Chondrocyte (in vitro differentiated cells): ENCODE data around the gene FRMD6. TPM values are rescaled to one million over a fixed set of nuclear protein-coding genes. Genes with fewer than 3 reads are reported as not detected.
A peak's percentile ranks its signal among the peaks of the same experiment; 100 is the strongest.

ENCODE experiments used
- DNase-seq: peaks from one replicate; pipeline ENCODE4 v3.0.0; 2021; ENCODE audit warnings: mixed read lengths, low spot score
- H3K27ac Mint-ChIP-seq: one replicate; pipeline ENCODE4 v1.8.0; 2021; ENCODE audit warnings: mild to moderate bottlenecking, moderate library complexity, mixed read lengths; ENCODE audit not compliant: unreplicated experiment
- H3K27me3 Mint-ChIP-seq: 2 replicates; pipeline ENCODE4 v1.8.0; 2021; ENCODE audit warnings: low read depth, mixed read lengths
- H3K36me3 Mint-ChIP-seq: 2 replicates; pipeline ENCODE4 v1.8.0; 2021; ENCODE audit warnings: low read depth, mixed read lengths
- H3K4me1 Mint-ChIP-seq: 2 replicates; pipeline ENCODE4 v1.8.0; 2021; ENCODE audit warnings: low read depth, mild to moderate bottlenecking, mixed read lengths
- H3K4me3 Mint-ChIP-seq: one replicate; pipeline ENCODE4 v1.8.0; 2021; ENCODE audit warnings: mild to moderate bottlenecking, moderate library complexity, mixed read lengths; ENCODE audit not compliant: unreplicated experiment
- H3K9me3 Mint-ChIP-seq: 2 replicates; pipeline ENCODE4 v1.8.0; 2021; ENCODE audit warnings: low read depth, mixed read lengths
- total RNA-seq: library from RNA; stranded (reverse); gene quantifications from 3 replicates; pipeline ENCODE4 v1.2.1, GENCODE V29; 2021
- TF ChIP-seq, protein P1 (sequence below): fragments of 200-600 bp; sonication (generic); IDR thresholded peaks from 2 replicates; pipeline ENCODE4 v1.5.0; 2021; ENCODE audit warnings: antibody characterized with exemption, mild to moderate bottlenecking, moderate library complexity

Gene FRMD6
- total RNA-seq, 1 donor from 2014 or later = 135 TPM

DNA sequence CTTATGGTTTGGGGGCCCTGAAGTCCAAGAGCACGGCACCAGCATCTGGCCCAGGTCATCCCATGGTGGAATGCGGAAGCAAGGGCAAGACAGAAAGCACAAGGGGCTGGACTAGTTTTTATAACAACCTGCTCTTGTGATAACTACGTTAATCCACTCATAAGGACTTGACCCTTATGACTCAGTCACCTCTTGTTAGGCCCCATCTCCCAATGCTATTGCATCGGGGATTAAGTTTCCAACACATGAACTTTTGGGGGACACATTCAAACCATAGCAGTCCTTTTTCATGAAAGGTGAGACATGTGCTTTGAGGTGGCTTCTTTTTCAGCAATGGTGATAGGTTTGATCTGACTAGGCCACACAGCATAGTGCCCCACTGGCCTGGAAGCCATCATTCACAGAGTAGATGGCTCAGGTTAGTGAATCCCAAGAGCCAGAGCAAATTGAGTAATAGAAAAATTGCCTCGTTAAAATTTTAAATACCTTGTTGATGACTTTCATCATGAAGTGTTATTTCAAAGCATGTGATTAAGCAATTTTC lies 12.1 kb downstream of the FRMD6 start:
- H3K4me3 Mint-ChIP-seq = no peak overlapping the region
- H3K9me3 Mint-ChIP-seq = peaks cover 3% of the 10 kb centered on the region
- TF ChIP-seq, protein P1, sequence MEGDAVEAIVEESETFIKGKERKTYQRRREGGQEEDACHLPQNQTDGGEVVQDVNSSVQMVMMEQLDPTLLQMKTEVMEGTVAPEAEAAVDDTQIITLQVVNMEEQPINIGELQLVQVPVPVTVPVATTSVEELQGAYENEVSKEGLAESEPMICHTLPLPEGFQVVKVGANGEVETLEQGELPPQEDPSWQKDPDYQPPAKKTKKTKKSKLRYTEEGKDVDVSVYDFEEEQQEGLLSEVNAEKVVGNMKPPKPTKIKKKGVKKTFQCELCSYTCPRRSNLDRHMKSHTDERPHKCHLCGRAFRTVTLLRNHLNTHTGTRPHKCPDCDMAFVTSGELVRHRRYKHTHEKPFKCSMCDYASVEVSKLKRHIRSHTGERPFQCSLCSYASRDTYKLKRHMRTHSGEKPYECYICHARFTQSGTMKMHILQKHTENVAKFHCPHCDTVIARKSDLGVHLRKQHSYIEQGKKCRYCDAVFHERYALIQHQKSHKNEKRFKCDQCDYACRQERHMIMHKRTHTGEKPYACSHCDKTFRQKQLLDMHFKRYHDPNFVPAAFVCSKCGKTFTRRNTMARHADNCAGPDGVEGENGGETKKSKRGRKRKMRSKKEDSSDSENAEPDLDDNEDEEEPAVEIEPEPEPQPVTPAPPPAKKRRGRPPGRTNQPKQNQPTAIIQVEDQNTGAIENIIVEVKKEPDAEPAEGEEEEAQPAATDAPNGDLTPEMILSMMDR = no peak
- peaks cover 11% of the 10 kb centered on the region for H3K36me3 Mint-ChIP-seq
- H3K27ac Mint-ChIP-seq = peak overlapping the region; percentile 64
- DNase-seq = no peak
- peaks cover 74% of the 10 kb centered on the region for H3K4me1 Mint-ChIP-seq
- H3K27me3 Mint-ChIP-seq = no peaks in the 10 kb centered on the region

DNA sequence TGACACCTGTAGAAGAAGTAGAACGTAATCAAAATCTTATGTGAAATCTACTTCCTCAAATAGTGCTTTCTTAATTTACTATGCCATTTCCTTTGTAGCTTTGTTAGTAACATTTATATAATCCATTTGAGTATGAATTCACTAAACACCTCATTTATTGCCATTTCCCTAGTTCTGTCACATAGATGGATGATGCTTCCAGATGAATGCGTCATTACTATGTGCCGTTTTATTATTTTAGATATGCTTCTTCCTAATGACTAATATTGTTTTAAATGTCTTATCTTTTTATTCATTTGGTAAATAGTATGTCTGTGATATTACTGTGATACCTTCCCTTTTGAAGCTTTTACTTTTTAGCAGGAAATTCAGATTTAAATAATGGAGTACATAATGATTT lies 14.4 kb downstream of the FRMD6 start:
- TF ChIP-seq, protein P1 = no peak
- H3K27me3 Mint-ChIP-seq = no peaks in the 10 kb centered on the region
- H3K9me3 Mint-ChIP-seq = peaks cover 3% of the 10 kb centered on the region
- peaks cover 6% of the 10 kb centered on the region for H3K36me3 Mint-ChIP-seq
- peak overlapping the region; percentile 12 for H3K4me3 Mint-ChIP-seq
- peaks cover 56% of the 10 kb centered on the region for H3K4me1 Mint-ChIP-seq
- H3K27ac Mint-ChIP-seq = peak overlapping the region; percentile 95
- no peak for DNase-seq

DNA sequence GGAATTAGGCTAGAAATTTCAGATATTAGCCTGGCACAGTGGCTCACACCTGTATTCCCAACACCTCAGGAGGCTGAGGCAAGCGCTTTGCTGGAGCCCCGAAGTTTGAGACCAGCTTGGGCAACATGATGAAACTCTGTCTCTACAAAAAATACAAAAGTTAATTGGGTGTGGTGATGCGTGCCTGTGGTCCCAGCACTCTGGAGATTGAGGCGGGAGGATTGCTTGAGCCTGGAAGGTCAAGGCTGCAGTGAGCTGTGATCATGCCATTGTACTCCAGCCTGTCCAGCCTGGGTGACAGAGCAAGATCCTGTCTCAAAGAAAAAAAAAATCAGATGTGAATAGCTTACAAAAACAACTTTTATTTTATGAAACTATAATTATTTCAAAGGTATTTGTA lies 15.1 kb downstream of the FRMD6 start:
- Mint-ChIP-seq H3K27me3 (no peaks in the 10 kb centered on the region), H3K9me3 (peaks cover 3% of the 10 kb centered on the region), H3K4me3 (peak overlapping the region; percentile 52), H3K27ac (peak overlapping the region; percentile 95), H3K36me3 (peaks cover 6% of the 10 kb centered on the region), H3K4me1 (peaks cover 56% of the 10 kb centered on the region)
- DNase-seq = no peak
- TF ChIP-seq, protein P1 = no peak

- Mint-ChIP-seq H3K4me1 (peaks cover 53% of the 10 kb centered on the region), H3K27ac (peak overlapping the region; percentile 75), H3K4me3 (no peak overlapping the region), H3K36me3 (peaks cover 4% of the 10 kb centered on the region), H3K27me3 (no peaks in the 10 kb centered on the region), H3K9me3 (no peaks in the 10 kb centered on the region)
- TF ChIP-seq, protein P1 = no peak
- DNase-seq = no peak
These were observed 17.2 kb downstream of the FRMD6 start for GRCh38 chr14:51668870-51669269.

GRCh38 chr14:51674294-51675002 lies 22.7 kb downstream of the FRMD6 start:
- H3K27ac Mint-ChIP-seq = peak overlapping the region; percentile 79
- DNase-seq = no peak
- H3K4me1 Mint-ChIP-seq = peaks cover 66% of the 10 kb centered on the region
- TF ChIP-seq, protein P1 = no peak
- H3K4me3 Mint-ChIP-seq = no peak overlapping the region
- no peaks in the 10 kb centered on the region for H3K9me3 Mint-ChIP-seq
- H3K27me3 Mint-ChIP-seq = no peaks in the 10 kb centered on the region
- no peaks in the 10 kb centered on the region for H3K36me3 Mint-ChIP-seq
